DMS53 treated with DMSO at 0.1 percent for 48 hours (cell line): ENCODE results near the gene SYT10.
"Not testable (repeated sequence)": the region's sequence is repeated elsewhere in the genome, so short reads cannot be mapped to it uniquely, and the experiment has no call there.

Source experiments
- DNase-seq: peaks from one replicate; lab custom pipeline; 2025; ENCODE audit not compliant: unreplicated experiment; lab: John Stamatoyannopoulos, UW

SYT10 gene

GRCh38 chr12:33439587-33440011, at the start of gene SYT10:
TSS of gene SYT10 (minus strand) at chr12:33439819. CDS start at chr12:33439522, 297 bp downstream.
- no peak for DNase-seq

GRCh38 chr12:33488036-33488435, 48.4 kb upstream of the SYT10 start:
- no peak for DNase-seq

- no peak for DNase-seq
Observed at GRCh38 chr12:33486058-33486457, 46.4 kb upstream of the SYT10 start.

- no peak for DNase-seq
Observed at GRCh38 chr12:33484161-33484560, 44.5 kb upstream of the SYT10 start.

GRCh38 chr12:33480366-33480765, 40.7 kb upstream of the SYT10 start:
- DNase-seq, result no peak

GRCh38 chr12:33476058-33476457, 36.4 kb upstream of the SYT10 start:
- DNase-seq, result no peak

- no peak for DNase-seq
Observed at GRCh38 chr12:33472299-33472698, 32.7 kb upstream of the SYT10 start.

GRCh38 chr12:33455096-33455495, 15.5 kb upstream of the SYT10 start:
- DNase-seq, result no peak

- no peak for DNase-seq
Observed at GRCh38 chr12:33450480-33450879, 10.9 kb upstream of the SYT10 start.

- DNase-seq, result no peak
Observed at GRCh38 chr12:33440477-33440876, 858 bp upstream of the SYT10 start.

GRCh38 chr12:33438851-33439586, 600 bp downstream of the SYT10 start:
- DNase-seq, result no peak

- DNase-seq, result no peak
Observed at GRCh38 chr12:33438025-33438772, 1.4 kb downstream of the SYT10 start.

GRCh38 chr12:33437598-33437997, 2.0 kb downstream of the SYT10 start:
- no peak for DNase-seq

GRCh38 chr12:33432992-33433391, 6.6 kb downstream of the SYT10 start:
- no peak for DNase-seq

- DNase-seq, result no peak
Observed at GRCh38 chr12:33431648-33432047, 8.0 kb downstream of the SYT10 start.

GRCh38 chr12:33429468-33429867, 10.2 kb downstream of the SYT10 start:
- no peak for DNase-seq

GRCh38 chr12:33427071-33427470, 12.5 kb downstream of the SYT10 start:
- DNase-seq, result no peak

GRCh38 chr12:33423706-33424105, 15.9 kb downstream of the SYT10 start:
- no peak for DNase-seq

GRCh38 chr12:33412410-33412809, 27.2 kb downstream of the SYT10 start:
- not testable (repeated sequence) for DNase-seq

GRCh38 chr12:33383503-33383902, 56.1 kb downstream of the SYT10 start:
- DNase-seq, result no peak

- no peak for DNase-seq
Observed at GRCh38 chr12:33376153-33376552, 63.5 kb downstream of the SYT10 start.

GRCh38 chr12:33370318-33370717, 69.3 kb downstream of the SYT10 start:
- DNase-seq, result no peak
